Panc1 (cell line): ENCODE results near the gene DAB1. TPM values are rescaled to one million over a fixed set of nuclear protein-coding genes. Genes with fewer than 3 reads are reported as not detected.

Experiments
- ATAC-seq: fragments of 200-7000 bp; cut with Tn5 transposase; 2 replicates; pipeline ENCODE4 v1.9.1; 2020; ENCODE audit warnings: mild to moderate bottlenecking, moderate library complexity
- BruUV-seq: library from RNA; stranded (reverse); fragments of 400-500 nt; replicated peaks from 2 replicates; lab custom pipeline; 2021; lab: Mats Ljungman, UMichigan
- CTCF ChIA-PET: fragments of 300-600 bp; sonication (Branson Sonifier 250); formaldehyde crosslinking; loops from one replicate; lab custom pipeline; 2022; ENCODE audit warnings: antibody characterized with exemption; lab: Charles Lee
- POLR2A ChIA-PET: fragments of 300-600 bp; sonication (Branson Sonifier 250); formaldehyde crosslinking; loops from one replicate; lab custom pipeline; 2022; ENCODE audit warnings: antibody characterized with exemption; lab: Charles Lee
- DNase-seq: peaks from one replicate; pipeline ENCODE4 v3.0.0-alpha.2; 2010; ENCODE audit warnings: low read depth, low spot score
- H3K27ac ChIP-seq: 2 replicates; pipeline ENCODE4 v1.5.1; 2011; ENCODE audit warnings: mild to moderate bottlenecking, low read length, inconsistent platforms
- H3K27me3 ChIP-seq: fragments of 200-500 bp; sonication (Bioruptor generic); 2 replicates; pipeline ENCODE4 v1.6.0; 2014; ENCODE audit warnings: low read length, inconsistent platforms; ENCODE audit not compliant: control insufficient read depth, insufficient read depth
- H3K36me3 ChIP-seq: fragments of 200-500 bp; sonication (Bioruptor generic); 2 replicates; pipeline ENCODE4 v1.5.1; 2014; ENCODE audit warnings: inconsistent platforms, mild to moderate bottlenecking, low read length, moderate library complexity; ENCODE audit not compliant: control insufficient read depth, insufficient read depth
- H3K4me1 ChIP-seq: 2 replicates; pipeline ENCODE4 v1.5.1; 2011; ENCODE audit warnings: inconsistent platforms, mild to moderate bottlenecking, low read length, moderate library complexity; ENCODE audit not compliant: control insufficient read depth, insufficient read depth
- H3K4me3 ChIP-seq, 2 experiments: 2 replicates each; pipeline ENCODE4 v1.5.1; 2011 to 2012; ENCODE audit warnings: low read depth in 2 of 2, low read length in 2 of 2, mild to moderate bottlenecking in 2 of 2, inconsistent platforms in 1 of 2, moderate library complexity in 1 of 2
- H3K9me3 ChIP-seq: fragments of 200-500 bp; sonication (Bioruptor generic); 2 replicates; pipeline ENCODE4 v1.5.1; 2014; ENCODE audit warnings: low read depth, mild to moderate bottlenecking, inconsistent platforms, low read length, moderate library complexity; ENCODE audit not compliant: control insufficient read depth, insufficient read depth
- POLR2AphosphoS5 ChIP-seq: IDR thresholded peaks from 2 replicates; pipeline ENCODE4 v1.6.1; 2012; ENCODE audit warnings: mild to moderate bottlenecking, low read depth, low read length, moderate library complexity
- SIN3A ChIP-seq: IDR thresholded peaks from 2 replicates; pipeline ENCODE4 v1.6.1; 2012; ENCODE audit warnings: low read depth, mild to moderate bottlenecking, low read length, moderate library complexity, borderline replicate concordance; ENCODE audit not compliant: insufficient read depth
- TCF7L2 ChIP-seq: IDR thresholded peaks from 2 replicates; pipeline ENCODE4 v1.6.1; 2011; ENCODE audit warnings: mild to moderate bottlenecking, low read depth, low read length, inconsistent platforms
- in situ Hi-C: cut with HindIII; loops from 2 replicates; pipeline ENCODE4 v1.10.0; 2016; ENCODE audit warnings: low sequenced_read_pairs, low pct_unique_long_range_greater_than_20kb
- intact Hi-C: fragments of 100-400 bp; cut with micrococcal nuclease; formaldehyde crosslinking; loops from one replicate; pipeline ENCODE4 v1.10.0; 2022; ENCODE audit not compliant: unreplicated experiment
- total RNA-seq: library from RNA; stranded (reverse); gene quantifications from one replicate; pipeline ENCODE4 v1.2.1, GENCODE V29; 2021; ENCODE audit not compliant: unreplicated experiment
- TF ChIP-seq, protein P1 (sequence below): fragments of 450-650 bp; IDR thresholded peaks from 2 replicates; pipeline ENCODE4 v1.5.1; 2017; ENCODE audit warnings: mild to moderate bottlenecking
- TF ChIP-seq, protein P2 (sequence below), 2 experiments: IDR thresholded peaks; 2 replicates each; pipeline ENCODE4 v1.6.1; 2011 to 2012; ENCODE audit warnings: low read depth in 2 of 2, control low read depth in 1 of 2, low read length in 1 of 2, mild to moderate bottlenecking in 1 of 2, moderate library complexity in 1 of 2; ENCODE audit not compliant: insufficient read depth in 1 of 2

Gene DAB1
- total RNA-seq, 1 experiment from 2014 or later = 0.05 TPM

DNA sequence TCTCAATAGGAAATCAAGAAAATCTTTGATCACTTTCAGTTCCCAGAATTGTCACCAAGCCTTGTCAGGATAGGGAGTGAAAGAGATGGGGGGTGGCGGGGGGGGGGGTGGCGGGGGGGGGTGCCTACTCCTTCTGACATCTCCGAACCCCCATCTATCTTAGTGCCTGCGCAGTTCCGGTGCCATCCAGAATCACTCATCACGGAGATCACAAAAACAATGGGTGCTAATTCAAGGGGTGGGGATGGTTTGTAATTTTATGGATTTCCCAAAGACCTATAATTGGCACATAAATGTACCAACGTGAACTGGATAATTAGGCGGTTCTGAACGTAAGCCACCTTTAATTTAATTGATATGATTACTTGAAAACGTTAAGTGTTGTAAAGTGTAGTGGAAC is 2.1 kb downstream of the DAB1 start:
- intact Hi-C loops = no loop called here
- ATAC-seq = no peak
- CTCF ChIA-PET = no interaction called here

DNA sequence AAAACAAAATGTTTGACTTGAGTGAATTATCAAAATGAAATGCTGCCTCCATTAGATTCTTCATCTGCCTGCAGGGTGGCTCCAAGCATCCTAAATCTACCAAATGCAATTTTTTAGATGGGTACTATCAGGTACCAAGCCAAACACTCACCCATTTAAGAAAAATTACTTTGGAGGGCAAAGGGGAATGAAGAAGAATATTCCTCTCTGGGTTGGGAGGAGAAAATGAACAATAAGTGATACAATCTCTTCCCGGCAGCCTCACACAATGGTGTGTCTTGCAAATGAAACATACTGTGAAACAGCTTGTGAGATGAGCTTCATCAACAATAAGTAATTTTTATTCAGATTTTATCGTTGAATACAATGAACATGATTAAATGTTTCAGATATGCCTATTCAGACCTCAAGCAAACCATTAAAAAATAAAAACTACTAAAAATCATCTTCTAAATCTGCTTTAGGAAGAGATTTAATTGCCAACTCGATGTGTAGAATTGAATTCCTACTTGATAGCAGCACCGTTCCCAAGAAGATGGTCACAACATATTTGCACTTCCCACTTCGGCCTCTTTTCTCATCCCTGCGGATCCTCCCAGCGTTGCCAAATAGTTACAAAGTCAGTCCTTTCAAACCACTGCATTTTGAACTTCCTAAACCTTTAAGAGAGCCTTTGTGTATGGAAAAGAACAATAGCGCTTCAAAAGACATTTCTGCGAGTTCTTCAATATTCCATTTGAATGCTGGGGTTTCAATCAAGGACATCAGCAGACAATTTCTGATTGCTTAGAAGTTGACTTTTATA is 2.7 kb downstream of the DAB1 start:
- intact Hi-C loops (no loop called here), in situ Hi-C loops (no loop called here)
- no peak overlapping the region for H3K27ac ChIP-seq
- no peaks in the 10 kb centered on the region for H3K9me3 ChIP-seq
- TF ChIP-seq SIN3A = no peak
- TF ChIP-seq, protein P1, sequence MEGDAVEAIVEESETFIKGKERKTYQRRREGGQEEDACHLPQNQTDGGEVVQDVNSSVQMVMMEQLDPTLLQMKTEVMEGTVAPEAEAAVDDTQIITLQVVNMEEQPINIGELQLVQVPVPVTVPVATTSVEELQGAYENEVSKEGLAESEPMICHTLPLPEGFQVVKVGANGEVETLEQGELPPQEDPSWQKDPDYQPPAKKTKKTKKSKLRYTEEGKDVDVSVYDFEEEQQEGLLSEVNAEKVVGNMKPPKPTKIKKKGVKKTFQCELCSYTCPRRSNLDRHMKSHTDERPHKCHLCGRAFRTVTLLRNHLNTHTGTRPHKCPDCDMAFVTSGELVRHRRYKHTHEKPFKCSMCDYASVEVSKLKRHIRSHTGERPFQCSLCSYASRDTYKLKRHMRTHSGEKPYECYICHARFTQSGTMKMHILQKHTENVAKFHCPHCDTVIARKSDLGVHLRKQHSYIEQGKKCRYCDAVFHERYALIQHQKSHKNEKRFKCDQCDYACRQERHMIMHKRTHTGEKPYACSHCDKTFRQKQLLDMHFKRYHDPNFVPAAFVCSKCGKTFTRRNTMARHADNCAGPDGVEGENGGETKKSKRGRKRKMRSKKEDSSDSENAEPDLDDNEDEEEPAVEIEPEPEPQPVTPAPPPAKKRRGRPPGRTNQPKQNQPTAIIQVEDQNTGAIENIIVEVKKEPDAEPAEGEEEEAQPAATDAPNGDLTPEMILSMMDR = no peak
- TF ChIP-seq TCF7L2 = no peak
- TF ChIP-seq POLR2AphosphoS5 = no peak
- TF ChIP-seq, protein P2, sequence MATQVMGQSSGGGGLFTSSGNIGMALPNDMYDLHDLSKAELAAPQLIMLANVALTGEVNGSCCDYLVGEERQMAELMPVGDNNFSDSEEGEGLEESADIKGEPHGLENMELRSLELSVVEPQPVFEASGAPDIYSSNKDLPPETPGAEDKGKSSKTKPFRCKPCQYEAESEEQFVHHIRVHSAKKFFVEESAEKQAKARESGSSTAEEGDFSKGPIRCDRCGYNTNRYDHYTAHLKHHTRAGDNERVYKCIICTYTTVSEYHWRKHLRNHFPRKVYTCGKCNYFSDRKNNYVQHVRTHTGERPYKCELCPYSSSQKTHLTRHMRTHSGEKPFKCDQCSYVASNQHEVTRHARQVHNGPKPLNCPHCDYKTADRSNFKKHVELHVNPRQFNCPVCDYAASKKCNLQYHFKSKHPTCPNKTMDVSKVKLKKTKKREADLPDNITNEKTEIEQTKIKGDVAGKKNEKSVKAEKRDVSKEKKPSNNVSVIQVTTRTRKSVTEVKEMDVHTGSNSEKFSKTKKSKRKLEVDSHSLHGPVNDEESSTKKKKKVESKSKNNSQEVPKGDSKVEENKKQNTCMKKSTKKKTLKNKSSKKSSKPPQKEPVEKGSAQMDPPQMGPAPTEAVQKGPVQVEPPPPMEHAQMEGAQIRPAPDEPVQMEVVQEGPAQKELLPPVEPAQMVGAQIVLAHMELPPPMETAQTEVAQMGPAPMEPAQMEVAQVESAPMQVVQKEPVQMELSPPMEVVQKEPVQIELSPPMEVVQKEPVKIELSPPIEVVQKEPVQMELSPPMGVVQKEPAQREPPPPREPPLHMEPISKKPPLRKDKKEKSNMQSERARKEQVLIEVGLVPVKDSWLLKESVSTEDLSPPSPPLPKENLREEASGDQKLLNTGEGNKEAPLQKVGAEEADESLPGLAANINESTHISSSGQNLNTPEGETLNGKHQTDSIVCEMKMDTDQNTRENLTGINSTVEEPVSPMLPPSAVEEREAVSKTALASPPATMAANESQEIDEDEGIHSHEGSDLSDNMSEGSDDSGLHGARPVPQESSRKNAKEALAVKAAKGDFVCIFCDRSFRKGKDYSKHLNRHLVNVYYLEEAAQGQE (IDR thresholded peaks at IDR 0.05; ENCODE audit: insufficient read depth in 1 of 2, low read depth in 2 of 2, low read length in 1 of 2) = no peak
- DNase-seq (no peak), ATAC-seq (no peak)
- peaks cover 6% of the 10 kb centered on the region for H3K4me1 ChIP-seq
- H3K27me3 ChIP-seq = peaks cover 36% of the 10 kb centered on the region
- no TSS peak for BruUV-seq
- CTCF ChIA-PET = no interaction called here
- no peak overlapping the region for H3K4me3 ChIP-seq
- POLR2A ChIA-PET = no interaction called here
- no peaks in the 10 kb centered on the region for H3K36me3 ChIP-seq

More for the DNA sequence above, 2.1 kb downstream of the DAB1 start:
- no peak for DNase-seq
- H3K4me3 ChIP-seq = peak overlapping the region; percentile 31 to 35; a peak in 2 of 4 replicates
- no peaks in the 10 kb centered on the region for H3K36me3 ChIP-seq
- in situ Hi-C loops = no loop called here
- H3K27ac ChIP-seq = no peak overlapping the region
- no peaks in the 10 kb centered on the region for H3K9me3 ChIP-seq
- TF ChIP-seq SIN3A = no peak
- TF ChIP-seq POLR2AphosphoS5 = no peak
- H3K4me1 ChIP-seq = peaks cover 6% of the 10 kb centered on the region
- peaks cover 37% of the 10 kb centered on the region for H3K27me3 ChIP-seq
- no TSS peak for BruUV-seq
- POLR2A ChIA-PET = no interaction called here

DNA sequence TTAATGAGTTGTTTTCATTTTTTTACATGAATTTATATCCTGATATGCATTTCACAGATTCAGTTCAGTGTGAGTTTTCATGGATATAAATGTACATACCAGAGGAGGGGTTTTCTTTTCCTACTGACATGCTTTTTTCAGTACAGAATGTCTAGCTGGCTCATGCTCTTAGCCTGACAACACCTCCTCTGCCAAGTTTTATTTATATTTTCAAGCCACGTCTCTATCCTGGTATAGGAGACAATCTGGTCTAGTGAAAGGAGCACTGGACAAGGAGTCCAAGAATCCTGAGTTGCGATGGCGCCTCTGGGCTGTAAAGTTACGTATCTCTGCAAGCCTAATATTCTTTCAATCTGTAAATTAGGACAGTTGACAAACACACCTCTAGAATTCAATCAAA is 4.9 kb downstream of the DAB1 start:
- ChIA-PET POLR2A (interaction anchor here (0.7 kb wide), 1 partner anchor 33 kb away, joined by 4 read pairs; no protein-coding TSS in a partner anchor), CTCF (no interaction called here)
- BruUV-seq = no TSS peak
- H3K27ac ChIP-seq = no peak overlapping the region
- intact Hi-C loops = no loop called here
- no peak overlapping the region for H3K4me3 ChIP-seq
- peaks cover 4% of the 10 kb centered on the region for H3K4me1 ChIP-seq
- TF ChIP-seq, protein P1 = no peak
- TF ChIP-seq POLR2AphosphoS5 = no peak
- TF ChIP-seq TCF7L2 = no peak
- no peak for TF ChIP-seq SIN3A
- TF ChIP-seq, protein P2 (IDR thresholded peaks at IDR 0.05; ENCODE audit: insufficient read depth in 1 of 2, low read depth in 2 of 2, low read length in 1 of 2) = no peak
- in situ Hi-C loops = no loop called here
- H3K27me3 ChIP-seq = peaks cover 23% of the 10 kb centered on the region
- no peak for ATAC-seq
- no peaks in the 10 kb centered on the region for H3K9me3 ChIP-seq
- DNase-seq = no peak
- H3K36me3 ChIP-seq = no peaks in the 10 kb centered on the region
